NCI-H128 (cell line): ENCODE measurements around the gene ANKRD50.

Experiments used
- DNase-seq: peaks from one replicate; lab custom pipeline; 2025; ENCODE audit not compliant: unreplicated experiment; lab: John Stamatoyannopoulos, UW

Gene ANKRD50

DNA sequence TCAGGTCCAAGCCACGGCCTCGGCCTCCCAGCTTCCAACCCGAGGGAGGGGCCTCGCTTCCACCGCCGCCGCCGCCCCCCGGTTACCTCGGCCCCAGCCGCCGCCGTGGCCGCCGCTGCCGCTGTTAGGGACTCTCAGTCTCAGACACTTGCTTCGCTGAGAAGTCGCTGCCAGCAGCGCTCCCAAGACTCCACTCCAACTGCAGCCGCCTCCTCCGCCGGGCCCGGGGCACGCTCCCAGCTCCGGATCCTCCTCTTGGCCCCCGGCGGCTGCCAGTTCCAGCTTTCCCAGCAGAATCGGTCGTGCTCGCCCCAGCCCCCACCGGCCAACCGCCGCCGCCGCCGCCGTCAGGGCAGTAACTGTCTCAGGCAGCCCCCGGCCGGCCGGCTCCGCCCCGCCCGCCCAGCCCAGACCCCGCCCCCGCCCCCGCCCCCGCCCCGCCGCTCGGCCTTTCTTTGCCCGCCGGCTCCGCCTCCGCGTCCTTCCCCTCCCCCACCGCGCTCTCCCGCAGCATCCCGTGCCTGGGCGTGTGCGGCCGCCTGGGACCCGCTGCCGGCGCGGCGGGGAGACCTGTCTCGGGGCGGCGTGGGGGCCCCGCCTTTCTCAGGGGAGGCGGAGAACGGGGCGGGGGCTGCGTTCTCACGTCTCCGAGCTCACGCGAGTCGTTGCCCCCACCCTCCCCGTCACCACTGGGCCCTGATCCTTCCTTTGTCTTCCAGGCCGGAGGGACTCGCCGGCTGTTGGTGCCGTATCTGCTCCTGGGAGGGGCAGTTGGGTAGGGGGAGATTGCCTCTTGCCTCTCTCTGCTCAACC, at the start of gene ANKRD50:
TSS of gene ANKRD50 (minus strand) at position 361 of the 813 bp plus-strand sequence. CDS start 2,221 bp downstream, outside the sequence.
- peak; percentile 59 for DNase-seq

DNA sequence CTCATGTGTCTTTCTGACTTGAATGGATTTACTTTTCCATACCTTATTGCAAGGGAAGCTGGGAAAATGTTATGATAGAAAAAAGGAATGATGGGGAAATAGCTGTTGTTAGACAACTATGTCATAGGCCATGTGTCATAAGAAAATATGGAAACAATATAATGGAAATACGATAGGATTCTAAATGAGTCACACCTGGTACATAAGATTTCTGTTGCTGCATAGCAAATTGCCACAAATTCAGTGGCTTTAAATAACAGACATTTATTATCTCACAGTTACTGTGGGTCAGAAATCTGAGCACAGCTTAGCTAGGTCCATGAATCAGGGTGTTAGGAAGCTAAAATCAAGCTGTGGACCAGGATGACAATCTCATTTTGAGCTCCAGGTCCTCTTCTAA, 44.6 kb upstream of the ANKRD50 start:
- DNase-seq: no peak

GRCh38 chr4:124754681-124755080, 42.1 kb upstream of the ANKRD50 start:
- no peak for DNase-seq

DNA sequence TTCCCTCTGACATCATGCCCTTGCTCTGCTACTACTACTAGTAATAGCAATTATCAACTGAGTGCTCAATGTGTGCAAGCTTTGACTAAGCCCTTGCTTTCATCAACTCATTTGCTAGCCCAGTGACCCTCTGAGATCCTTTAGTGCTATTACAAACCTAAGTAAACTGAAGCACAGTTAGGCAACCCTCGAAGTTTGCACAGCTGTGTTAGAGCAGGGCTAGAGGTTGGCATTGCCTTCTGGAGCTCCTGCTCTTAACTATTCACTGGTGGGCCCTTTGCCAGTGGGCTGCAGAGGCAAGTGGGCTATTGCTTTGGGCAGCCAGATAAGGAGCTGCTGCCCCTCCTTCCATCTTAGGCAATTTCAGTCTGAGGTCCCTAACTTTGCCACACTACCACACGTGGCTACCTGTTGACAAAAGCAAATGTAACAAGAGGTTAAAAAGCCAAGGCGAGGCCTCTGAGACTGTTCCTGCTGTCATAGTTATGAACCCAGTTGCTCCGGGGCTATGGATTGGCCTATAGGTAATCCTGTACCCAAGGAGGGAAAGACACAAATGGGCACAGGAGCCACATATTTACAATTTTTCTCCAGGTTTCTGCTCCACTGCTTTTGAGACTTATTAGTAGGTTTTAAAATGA, 41.5 kb upstream of the ANKRD50 start:
- no peak for DNase-seq

DNA sequence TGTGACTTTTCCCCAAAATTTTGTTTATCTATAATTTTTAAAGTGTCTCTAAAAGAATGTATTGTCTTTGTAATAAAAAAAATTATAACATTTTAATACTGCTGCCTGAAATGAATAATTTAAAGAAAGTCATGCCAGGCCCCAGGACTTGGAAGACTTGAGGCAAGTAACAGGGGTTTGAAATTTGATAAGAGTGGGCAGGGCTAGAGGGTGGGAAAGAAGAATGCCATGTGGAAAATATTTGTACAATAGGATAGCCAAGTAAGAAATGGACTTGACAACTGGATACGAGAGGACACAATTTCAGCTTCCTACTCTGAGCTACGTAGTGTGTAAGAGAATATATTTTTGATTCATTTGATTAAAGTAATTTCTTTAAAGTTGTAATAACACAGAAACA, 36.9 kb upstream of the ANKRD50 start:
- DNase-seq: no peak

DNA sequence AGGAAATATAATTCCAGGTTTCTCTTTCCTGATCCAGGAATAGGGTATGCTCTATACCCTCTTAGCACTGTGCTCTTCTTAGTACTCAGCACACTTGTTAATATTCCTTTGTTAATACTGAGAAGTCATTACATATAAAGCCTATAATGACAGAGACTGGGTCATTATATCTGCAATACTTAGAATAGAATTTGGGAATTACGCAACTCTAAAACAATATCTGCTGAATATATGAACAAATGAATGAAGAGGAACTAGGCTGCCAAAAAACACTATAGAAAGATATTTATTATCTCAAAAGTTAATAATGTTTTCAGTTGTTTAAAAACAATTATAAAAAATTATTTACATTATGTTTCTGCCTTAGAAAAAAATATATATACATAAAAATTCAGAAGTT, 36.4 kb upstream of the ANKRD50 start:
- no peak for DNase-seq

- no peak for DNase-seq
These were observed 33.7 kb upstream of the ANKRD50 start for GRCh38 chr4:124745985-124746801.

DNA sequence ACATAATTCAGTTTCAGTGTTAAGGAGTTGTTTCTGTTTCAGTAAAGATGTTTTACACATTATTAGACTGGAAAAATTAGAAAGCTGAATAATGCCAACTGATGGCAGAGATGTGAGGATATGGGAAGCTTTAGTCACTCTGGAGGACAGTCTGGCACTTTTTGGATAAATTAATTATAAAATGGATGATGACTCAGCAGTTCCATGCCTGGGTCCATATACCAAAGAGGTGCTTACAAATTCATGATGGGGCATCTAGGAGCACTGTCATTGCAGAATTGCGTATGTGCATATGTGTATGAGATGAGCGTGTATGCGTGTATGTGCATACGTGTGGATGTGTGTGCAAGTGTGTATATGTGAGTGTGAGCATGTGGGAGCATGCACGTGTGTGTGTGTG, 31.2 kb upstream of the ANKRD50 start:
- no peak for DNase-seq

DNA sequence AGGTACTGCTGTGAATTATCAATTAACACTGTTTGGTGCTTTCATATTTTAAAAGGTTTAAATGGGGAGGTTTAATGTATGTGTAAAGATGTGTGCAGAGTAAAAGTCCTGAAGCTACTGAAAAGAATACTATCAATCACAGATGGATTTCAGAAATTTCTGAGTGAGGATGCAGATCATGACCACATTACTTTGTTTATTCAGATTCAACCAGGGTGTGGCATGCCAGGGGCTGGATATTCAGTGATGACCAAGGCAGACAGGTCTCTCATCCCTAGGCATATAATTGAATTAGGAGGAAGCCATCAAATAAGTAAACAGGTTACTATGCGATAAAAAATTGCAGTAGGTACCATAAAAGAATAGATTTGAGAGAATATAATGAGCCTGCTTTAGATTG, 28.0 kb upstream of the ANKRD50 start:
- no peak for DNase-seq

- DNase-seq: no peak
These were observed 26.5 kb upstream of the ANKRD50 start for GRCh38 chr4:124738994-124739393.

GRCh38 chr4:124737619-124738018, 25.1 kb upstream of the ANKRD50 start:
- no peak for DNase-seq

DNA sequence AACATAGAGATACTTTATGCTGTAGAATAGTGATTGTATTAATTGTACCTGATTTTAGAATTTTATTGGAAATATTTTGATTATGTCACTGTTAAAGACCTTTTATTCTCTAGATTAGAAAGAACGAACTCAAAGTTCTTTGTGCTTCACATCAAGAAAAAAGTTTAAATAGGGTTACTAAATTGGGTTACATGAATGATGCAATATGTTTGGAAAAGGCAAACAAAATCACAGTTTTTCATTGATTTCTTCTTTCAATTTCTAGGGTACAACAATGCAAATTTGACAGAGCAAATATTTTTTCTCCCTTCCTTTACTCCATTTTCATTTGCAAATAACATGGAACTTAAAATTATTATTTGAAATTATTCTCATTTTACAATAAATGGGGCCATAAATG, 24.0 kb upstream of the ANKRD50 start:
- DNase-seq: no peak

DNA sequence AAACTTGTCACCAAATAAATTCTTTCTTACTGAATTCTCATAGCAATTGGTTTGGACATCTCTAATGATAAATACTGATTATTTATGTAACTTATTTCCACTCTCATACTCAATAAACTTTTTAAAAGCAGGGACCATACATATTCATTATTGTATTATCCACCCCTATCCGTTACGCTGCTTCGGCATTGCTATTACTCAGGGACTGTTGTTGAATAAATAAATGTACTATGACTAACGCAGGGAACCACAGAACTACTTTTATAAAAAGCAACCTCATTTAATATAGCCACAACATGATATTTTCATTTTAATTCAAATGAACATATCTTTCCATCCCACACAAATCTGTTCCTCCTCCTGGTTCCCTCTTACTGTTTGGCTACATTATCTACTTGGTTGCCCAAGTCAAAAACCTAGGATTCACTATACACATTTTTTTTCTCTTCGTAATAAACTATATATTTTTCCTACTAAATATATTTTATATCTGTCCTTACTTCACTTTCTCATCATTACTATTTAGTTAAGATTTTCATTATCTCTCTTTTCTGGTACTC, 14.9 kb upstream of the ANKRD50 start:
- no peak for DNase-seq

GRCh38 chr4:124726269-124726668, 13.7 kb upstream of the ANKRD50 start:
- no peak for DNase-seq

- DNase-seq: no peak
These were observed 9.5 kb upstream of the ANKRD50 start for GRCh38 chr4:124722071-124722470.

GRCh38 chr4:124717101-124717500, 4.6 kb upstream of the ANKRD50 start:
- DNase-seq: no peak

GRCh38 chr4:124713185-124713592, 657 bp upstream of the ANKRD50 start:
- no peak for DNase-seq

DNA sequence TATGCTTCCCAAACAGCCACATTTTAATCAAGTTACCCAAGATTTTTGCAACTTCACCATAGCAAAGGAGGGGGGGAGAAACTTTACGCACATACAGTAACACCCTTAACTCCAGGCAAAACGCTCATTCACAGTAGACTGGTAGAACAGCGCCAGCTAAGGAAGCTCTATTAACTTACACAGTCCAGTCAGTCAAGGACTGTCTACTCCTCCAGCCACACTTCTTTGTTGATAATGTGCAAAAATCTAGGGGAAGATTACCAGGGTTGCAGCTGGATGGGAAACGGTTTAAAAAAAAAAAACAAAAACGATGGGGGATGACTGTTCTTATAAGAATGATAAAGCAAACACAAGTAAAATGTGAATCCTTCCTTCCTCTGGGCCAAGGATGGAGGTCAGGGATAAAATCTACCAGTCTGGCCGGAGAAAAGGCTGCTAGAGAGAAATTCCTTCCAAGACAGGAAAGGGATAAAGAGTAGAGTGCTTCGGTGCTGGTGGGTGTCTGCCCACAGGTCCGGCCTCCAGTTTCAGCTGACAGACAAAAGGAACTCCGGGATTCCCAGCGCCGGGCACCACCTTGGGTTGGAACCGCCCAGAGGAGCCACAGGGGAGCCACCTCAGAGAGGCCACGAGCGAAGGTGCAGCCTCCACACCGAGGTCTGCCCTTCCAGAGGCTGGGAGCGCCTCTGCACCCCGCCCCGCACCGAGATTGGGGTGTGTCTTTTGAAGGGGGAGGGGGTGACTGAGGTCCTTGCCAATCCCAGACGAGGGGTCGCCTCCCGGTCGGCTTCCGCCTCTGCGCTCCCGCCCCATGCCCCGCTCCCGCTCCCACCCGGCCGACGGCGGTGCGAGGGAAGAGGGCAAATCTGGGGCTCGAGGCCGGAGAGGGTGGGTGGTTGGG, 811 bp downstream of the ANKRD50 start:
- no peak for DNase-seq

DNA sequence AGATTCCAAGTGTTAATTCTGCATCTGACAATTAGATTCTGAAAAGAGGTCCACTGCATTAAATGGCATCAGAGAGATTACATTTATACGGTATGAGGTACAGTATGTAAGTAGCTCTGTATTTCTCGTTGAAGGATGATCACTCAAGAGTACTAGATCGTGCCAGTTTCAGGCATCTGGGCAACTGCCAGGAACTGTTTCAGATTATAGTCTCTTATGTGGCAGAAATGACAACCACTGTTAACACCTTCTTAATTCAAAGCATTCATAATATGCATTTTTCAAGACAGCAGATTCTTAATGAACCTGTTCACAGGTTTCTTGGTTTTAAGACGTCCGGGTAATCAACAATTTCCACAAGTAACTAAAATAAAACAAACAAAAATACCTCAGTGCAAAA, 1.6 kb downstream of the ANKRD50 start:
- DNase-seq: no peak

DNA sequence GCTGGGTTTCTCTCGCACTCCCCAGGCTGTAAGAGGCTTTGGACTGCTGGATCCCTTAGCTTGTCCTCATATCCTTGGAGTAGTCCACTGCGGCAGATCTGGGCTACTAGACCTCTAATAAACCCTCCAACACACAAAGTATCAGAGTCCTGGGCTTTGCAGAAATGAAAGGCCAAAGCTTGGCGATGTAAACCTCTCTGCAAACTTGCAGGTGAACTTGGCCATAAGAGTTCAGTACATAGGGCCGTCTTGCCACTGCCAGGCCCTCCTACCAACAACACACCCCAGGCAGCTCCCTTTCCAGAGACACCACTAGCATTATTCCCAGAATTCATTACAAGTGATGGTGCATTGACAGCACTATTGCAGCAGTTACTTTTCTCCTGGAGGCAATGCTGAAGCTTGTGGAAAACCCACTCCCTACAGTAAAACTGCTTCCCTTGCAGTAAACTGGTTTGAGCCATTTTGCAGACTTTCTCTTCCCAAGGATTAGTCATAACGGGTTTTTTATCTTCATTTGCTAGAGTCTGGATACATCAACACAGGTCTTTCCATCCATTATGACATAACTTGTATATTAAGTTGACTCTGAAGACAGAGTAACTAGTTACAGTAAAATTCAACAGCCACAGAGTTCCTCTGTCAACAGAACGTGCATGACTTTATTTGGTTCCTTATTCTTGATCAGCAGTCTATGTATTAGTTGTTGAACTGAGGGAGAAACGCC, 2.4 kb downstream of the ANKRD50 start:
- DNase-seq: no peak
